ENCODE results near the gene TACR1.
A peak's percentile ranks its signal among the peaks of the same experiment; 100 is the strongest.
"Not testable (repeated sequence)": the region's sequence is repeated elsewhere in the genome, so short reads cannot be mapped to it uniquely, and the experiment has no call there.

TACR1 gene, protein sequence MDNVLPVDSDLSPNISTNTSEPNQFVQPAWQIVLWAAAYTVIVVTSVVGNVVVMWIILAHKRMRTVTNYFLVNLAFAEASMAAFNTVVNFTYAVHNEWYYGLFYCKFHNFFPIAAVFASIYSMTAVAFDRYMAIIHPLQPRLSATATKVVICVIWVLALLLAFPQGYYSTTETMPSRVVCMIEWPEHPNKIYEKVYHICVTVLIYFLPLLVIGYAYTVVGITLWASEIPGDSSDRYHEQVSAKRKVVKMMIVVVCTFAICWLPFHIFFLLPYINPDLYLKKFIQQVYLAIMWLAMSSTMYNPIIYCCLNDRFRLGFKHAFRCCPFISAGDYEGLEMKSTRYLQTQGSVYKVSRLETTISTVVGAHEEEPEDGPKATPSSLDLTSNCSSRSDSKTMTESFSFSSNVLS
- total RNA-seq = 0 to 1.9 (median 0) reads per million in 17 experiments

GRCh38 chr2:75199428-75200011 lies at the start of gene TACR1:
Gene TACR1, minus strand, starts transcription at chr2:75199520. Its CDS starts 586 bp downstream, at chr2:75198934.
- DNase-seq = peak; percentile 53 to 74 (median 63)

DNA sequence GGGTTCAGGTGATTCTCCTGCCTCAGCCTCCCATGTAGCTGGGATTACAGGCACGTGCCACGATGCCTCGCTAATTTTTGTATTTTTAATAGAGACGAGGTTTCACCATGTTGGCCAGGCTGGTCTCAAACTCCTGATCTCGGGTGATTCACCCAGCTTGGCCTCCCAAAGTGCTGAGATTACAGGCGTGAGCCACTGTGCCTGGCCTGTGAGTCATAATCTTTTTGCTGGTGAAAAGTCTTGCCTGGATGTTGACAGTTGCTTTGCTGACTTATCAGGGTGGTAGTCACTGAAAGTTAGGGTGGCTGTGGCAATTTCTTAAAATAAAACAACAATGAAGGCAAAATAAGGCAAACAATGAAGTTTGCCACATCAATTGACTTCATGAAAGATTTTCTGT lies 49.3 kb upstream of the TACR1 start:
- not testable (repeated sequence) for DNase-seq

GRCh38 chr2:75246441-75247167 lies 47.3 kb upstream of the TACR1 start:
- DNase-seq = no peak

- no peak for DNase-seq
These were observed 43.9 kb upstream of the TACR1 start for GRCh38 chr2:75243219-75243618.

GRCh38 chr2:75241696-75242095 lies 42.4 kb upstream of the TACR1 start:
- peak in 3 of 4 experiments; percentile 5 to 35 (median 21) for DNase-seq

DNA sequence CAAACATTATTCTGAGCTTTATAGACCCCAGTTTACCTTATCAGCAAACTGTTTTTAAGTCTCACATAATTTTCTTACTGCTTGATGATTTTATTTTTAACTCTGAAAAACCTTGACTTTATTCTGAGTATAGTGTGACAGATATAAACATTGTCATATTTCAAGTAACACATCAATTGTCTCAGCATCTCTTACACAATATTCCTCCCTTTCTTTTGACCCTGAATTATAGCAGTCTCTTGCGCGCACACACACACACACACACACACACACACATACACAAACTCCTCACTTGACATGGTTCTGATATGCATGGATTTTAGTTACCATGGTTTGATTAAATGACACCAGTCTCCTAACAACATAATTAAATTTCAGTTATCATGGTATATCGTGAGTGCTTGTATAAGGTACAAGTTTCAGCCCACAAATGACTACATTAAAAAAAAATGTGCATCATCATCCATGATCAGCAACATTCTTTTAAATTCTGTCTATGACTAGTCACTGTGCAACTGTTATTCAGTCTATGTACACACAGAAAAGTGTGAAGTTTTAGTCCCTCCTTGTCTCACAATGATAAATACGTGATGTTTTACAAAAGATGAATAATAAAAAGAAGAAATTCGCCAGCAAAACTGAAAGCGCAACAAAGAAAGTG lies 39.5 kb upstream of the TACR1 start:
- no peak for DNase-seq

DNA sequence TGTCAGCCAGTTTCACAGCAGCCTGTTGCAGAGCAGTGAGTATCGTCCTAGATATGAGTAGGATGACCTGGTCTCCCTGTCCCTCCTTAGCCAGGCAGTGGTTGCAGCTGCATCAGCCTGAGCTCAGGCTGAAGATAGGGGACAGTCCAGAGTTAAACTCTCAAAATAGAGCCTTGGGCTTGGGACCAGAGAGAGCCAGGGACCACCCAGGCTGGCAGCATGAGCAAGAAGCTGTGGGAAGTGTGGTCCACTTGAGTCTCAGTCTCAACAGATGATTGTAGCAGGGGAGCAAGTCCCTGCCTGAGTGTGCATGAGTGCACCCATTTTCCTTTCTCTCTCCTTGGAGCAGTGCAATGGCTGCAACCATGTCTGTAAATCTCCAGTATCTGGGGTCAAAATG lies 38.0 kb upstream of the TACR1 start:
- no peak for DNase-seq

DNA sequence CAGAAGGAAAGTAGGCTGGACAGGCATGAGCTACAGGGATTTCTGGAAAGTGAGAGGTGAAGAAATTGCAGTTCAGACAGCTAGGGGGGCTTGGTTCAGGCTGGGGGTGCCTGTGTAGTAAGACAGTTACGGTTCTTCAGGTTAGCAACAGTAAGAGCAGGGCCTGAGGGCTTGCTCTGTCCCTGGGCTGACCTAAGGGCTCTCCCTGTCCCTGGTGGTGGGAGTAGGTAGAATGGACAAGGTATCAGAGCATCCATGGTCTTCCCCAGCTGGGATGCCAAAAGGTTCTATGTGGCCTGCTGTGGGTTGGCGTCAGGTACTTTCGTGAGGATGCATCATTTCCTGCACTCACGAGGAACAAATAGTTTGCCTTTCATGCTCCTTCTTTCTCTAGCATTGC lies 34.6 kb upstream of the TACR1 start:
- no peak for DNase-seq

- no peak for DNase-seq
These were observed 27.3 kb upstream of the TACR1 start for GRCh38 chr2:75226617-75227016.

- no peak for DNase-seq
These were observed 26.8 kb upstream of the TACR1 start for GRCh38 chr2:75226099-75226498.

GRCh38 chr2:75224636-75225094 lies 25.3 kb upstream of the TACR1 start:
- DNase-seq = no peak

GRCh38 chr2:75222527-75222926 lies 23.2 kb upstream of the TACR1 start:
- no peak for DNase-seq

DNA sequence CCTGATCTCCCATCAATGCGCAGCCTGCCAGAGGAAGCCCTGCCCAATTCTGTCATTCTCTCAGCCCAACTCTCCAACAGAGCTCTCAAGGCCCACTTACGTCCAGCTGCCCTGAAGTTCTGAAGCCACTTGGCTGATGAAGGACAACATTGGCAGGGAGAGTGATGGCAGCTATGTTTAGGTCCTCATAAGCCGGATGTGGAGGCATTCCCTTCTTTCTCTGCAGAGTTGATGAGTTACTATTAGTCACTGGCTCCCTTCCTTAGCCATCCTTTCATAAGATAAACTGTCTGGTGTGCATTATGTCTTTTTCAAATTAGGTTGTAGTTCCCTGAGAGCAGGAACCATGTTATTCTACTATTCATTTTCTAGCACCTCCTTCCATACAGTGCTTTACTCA lies 22.5 kb upstream of the TACR1 start:
- DNase-seq = no peak

GRCh38 chr2:75219213-75219612 lies 19.9 kb upstream of the TACR1 start:
- not testable (repeated sequence) for DNase-seq

DNA sequence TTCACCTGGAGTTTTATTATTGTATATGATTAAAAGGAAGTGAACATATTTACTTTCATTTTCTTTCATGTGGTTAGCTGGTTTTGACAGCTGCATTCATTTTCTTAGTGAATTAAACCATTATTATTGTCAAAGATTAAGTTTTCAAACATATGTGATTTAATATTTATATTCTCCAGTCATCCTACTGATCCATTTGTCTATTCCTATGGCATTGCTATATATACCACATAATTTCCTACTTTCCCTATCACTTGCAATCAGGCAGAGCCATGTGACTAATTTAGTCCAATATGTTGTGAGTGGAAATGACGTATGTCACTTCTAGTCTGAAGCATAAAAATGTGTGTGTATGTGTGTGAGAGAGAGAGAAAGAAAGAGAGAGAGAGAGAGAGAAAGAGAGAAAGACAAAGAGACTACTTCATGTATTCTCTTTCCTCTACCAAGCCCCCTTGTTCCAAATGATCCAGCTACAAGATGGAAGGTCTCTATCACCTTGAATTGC lies 12.0 kb upstream of the TACR1 start:
- DNase-seq = no peak

GRCh38 chr2:75210409-75210808 lies 11.1 kb upstream of the TACR1 start:
- DNase-seq = no peak

DNA sequence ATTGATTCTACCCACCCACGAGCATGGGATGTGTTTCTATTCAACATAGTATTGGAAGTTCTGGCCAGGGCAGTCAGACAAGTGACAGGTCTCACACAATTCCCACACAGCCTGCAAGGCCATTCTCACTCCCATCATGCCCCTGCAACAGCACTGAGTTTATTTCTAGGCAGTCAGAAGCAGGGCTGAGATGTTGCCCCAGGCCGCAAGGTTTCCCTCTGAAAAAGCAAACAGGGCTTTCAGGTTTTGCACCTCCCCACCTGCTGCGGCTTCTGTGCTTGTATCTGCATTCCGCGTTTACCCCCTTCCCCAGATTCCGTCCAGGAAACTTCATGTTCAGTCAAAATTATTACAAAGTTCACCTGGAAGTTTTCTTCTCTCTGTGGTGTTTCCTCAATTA lies 9.4 kb upstream of the TACR1 start:
- no peak for DNase-seq

DNA sequence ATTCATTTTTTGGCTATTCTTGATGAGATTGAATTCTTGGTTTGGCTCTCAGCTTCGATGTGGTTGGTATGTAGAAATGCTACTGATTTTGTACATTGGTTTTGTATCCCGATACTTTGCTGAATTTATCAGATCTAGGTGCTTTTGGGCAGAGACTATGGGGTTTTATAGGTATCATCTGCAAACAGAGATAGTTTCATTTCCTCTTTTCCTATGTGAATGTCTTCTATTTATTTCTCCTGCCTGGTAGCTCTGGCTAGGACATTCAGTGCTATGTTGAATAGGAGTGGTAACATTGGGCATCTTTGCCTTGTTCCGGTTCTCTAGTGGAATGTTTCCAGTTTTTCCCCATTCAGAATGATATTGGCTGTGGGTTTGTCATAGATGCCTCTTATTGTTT lies 5.5 kb upstream of the TACR1 start:
- peak in 1 of 4 experiments; percentile 7 for DNase-seq

DNA sequence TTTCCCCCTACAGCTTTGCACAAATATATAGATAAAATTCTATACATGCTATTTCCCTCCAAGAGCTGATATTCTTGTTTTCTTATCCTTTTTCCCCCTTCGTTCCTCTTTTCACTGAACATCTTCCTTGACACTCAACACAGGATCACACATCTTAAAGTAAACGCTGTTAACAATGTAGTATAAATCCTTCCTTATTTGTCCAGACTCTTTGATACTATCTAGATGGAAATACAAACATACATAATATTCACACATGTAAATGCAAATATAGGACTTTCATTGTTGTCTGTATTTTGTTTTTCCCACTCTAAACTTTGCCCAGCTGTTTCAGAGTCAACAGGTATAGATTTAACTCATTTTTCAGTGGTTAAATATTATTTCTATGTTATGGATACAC lies 3.0 kb upstream of the TACR1 start:
- no peak for DNase-seq

DNA sequence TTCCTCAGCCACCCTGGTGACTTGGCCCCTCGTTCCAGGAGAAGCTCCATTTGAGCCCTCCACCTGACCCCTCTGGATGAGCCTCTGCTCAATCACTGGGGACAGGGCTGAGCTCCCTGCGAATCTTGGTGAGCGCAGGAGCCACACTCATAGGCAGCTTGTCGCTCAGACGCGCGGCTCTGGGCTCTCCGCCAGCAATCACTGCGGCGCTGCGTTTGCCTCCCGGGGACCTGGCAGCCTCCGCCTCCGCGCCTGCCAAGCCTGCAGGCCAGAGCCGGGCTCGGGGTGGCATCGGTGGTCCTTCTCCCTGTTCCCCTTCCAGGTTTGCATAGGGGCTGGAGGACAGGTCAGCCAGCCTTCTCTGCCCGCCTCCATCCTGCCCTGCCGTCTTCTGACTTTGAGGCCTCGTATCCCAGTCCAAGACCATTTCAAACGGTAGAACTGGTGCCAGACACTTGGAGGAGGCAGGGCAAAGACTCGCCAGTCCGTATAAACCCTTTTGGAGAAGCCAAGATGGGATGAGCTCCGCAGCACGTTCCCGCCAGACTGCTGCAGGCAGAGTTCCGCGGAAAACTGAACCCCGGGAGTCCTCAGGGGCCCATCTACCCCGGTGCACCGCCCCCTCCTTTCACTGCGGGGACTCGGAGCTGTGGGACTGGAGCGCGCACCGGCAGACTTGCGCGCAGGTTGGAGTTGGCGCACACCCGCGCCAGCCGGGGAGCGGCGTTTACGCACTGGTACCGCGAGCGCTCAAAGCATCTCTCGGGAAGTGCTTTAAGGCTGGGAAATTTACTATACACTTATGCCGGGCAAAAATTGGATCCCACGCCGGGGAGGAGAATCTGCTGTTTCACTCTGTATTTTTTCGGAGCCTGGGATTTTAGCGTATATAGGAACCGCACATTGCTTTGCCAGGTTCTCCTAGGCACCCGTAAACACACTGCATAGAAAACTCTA lies 1.1 kb upstream of the TACR1 start:
- peak in 1 of 4 experiments; percentile 3 for DNase-seq

DNA sequence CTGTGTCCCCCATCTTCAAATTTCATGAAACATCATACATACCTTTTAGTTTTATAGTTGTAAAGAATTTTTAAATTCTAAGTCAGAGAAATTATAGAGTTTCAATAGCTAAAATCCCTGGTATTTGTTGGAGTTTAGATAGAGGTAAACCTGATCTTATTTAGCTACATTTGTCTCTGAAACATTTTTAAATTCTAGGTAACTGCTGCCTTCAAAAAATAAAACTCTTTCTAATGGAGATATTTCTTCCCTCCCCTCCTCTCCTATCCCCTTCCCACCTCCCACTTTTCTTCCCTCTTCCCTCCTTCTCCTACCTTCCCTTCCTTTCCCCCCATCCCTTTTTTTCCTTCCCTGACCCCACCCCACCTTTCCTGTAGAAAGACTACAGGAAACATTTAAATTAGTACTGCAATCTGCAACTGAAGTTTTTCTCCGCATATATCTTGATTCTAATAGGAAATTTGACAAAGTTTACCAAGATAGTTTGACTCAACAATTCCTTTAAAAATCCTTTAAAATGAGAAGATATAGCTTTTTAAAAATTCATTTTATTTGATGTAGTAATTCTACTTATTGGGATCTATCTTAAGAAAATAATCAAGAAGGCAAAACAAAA lies 4.1 kb downstream of the TACR1 start:
- no peak for DNase-seq
